ENCODE results near the gene FLNB.

GRCh38 chr3:58042947-58043707, 34.9 kb downstream of the FLNB start:
- TF ChIP-seq, protein P1, sequence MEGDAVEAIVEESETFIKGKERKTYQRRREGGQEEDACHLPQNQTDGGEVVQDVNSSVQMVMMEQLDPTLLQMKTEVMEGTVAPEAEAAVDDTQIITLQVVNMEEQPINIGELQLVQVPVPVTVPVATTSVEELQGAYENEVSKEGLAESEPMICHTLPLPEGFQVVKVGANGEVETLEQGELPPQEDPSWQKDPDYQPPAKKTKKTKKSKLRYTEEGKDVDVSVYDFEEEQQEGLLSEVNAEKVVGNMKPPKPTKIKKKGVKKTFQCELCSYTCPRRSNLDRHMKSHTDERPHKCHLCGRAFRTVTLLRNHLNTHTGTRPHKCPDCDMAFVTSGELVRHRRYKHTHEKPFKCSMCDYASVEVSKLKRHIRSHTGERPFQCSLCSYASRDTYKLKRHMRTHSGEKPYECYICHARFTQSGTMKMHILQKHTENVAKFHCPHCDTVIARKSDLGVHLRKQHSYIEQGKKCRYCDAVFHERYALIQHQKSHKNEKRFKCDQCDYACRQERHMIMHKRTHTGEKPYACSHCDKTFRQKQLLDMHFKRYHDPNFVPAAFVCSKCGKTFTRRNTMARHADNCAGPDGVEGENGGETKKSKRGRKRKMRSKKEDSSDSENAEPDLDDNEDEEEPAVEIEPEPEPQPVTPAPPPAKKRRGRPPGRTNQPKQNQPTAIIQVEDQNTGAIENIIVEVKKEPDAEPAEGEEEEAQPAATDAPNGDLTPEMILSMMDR (IDR thresholded peaks at IDR 0.05; ENCODE audit: poor library complexity), result no peak
- TF ChIP-seq EZH2 (IDR thresholded peaks at IDR 0.05; ENCODE audit: borderline replicate concordance) (no peak), EZH2phosphoT487 (IDR thresholded peaks at IDR 0.05; ENCODE audit: low read depth, severe bottlenecking, unreplicated experiment) (no peak)

Data from hepatocyte (in vitro differentiated cells).